Suppressor macrophage treated with lipopolysaccharide for 1 hour (primary cell): ENCODE data around the gene SZRD1.
A peak's percentile ranks its signal among the peaks of the same experiment; 100 is the strongest.

Experiments used
- DNase-seq, 3 donors: peaks; one replicate each; pipeline ENCODE4 v3.0.0-alpha.2; 2020 to 2022

The SZRD1 gene

DNA sequence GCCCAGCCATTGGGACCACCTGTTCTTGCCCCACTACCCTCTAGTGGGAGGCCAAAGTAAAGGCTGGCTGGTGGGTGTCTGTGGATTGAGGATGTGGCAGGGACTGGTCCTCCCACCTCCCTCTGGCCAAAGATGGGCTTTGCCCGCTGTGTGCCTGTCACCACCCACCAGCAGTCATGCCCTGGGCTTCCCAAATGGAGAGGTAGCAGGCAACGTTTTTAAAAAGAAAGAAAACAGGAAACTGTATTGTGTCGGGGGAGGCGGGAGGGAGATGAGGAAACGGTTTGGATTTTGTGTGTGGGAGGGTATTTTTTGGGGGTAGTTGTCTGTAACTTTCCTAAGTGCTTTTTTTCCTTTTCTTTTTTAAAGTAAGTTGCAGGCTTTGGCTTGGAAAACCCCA is 30.1 kb downstream of the SZRD1 start:
- peak; percentile 80 to 85 (median 81) for DNase-seq

DNA sequence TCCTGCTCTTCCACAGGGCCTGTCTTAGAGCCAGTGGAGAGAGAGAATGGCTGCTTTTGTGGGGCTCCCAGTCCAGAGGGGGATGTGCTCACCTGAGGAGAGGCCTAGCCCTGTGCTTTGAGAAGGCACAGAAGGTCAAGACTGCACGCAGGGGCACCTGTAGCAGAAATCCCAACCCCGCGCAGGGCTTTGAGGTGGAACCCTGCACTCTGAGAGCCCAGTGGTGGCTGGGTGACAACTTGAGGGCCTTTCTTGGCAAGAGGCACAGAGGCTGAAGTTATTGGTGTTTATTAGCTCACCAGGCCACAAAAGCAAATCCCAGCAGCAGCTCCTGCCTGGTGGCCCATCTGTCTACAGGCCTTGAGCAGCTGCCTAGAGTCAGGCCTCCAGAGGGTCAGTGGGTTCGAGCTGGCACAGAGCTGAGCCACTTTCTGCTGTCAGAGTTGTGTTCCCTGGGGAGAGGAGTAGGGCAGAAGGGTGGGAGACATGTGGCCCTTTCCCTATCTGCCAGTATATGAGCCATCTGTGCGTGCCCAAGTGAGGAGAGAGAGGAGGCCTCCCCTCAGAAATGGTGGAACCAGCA is 31.4 kb downstream of the SZRD1 start:
- no peak for DNase-seq

GRCh38 chr1:16402742-16403141 is 35.7 kb downstream of the SZRD1 start:
- DNase-seq = no peak

DNA sequence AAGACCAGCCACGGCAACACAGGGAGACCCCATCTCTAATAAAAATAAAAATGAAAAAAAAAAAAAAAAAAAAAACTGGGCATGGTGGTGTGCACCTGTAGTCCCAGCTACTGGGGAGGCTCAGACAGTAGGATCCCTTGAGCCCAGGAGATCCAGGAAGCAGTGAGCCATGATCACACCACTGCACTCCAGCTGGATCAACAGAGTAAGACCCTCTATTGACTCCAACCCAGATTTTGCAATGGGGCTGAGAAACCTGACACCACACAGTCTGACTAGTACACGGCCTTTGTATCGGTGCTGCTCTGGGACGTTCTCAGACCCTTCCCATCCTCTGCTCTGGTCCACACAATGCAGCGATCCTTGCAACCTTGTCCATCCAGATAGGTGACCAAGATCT is 38.4 kb downstream of the SZRD1 start:
- no peak for DNase-seq

GRCh38 chr1:16406868-16407267 is 39.8 kb downstream of the SZRD1 start:
- no peak for DNase-seq

- no peak for DNase-seq
Observed at GRCh38 chr1:16409536-16410152, 42.6 kb downstream of the SZRD1 start.

GRCh38 chr1:16410803-16411202 is 43.8 kb downstream of the SZRD1 start:
- DNase-seq = no peak

DNA sequence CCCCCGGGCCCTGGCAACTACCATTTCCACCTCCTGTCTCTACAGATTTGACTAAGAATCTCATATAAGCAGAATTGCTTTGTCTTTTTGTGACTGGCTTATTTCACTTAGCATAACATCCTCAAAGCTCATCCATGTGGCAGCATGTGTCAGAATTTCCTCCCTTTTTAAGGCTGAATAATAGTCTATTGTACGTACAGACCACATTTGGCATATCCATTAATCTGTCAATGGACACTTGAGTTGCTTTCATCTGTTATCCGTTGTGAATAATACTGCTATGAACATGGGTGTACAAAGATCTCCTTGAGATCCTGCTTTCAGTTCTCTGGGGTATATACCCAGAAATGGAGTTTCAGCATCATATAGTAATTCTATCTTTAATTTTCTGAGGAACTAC is 46.1 kb downstream of the SZRD1 start:
- DNase-seq = no peak

DNA sequence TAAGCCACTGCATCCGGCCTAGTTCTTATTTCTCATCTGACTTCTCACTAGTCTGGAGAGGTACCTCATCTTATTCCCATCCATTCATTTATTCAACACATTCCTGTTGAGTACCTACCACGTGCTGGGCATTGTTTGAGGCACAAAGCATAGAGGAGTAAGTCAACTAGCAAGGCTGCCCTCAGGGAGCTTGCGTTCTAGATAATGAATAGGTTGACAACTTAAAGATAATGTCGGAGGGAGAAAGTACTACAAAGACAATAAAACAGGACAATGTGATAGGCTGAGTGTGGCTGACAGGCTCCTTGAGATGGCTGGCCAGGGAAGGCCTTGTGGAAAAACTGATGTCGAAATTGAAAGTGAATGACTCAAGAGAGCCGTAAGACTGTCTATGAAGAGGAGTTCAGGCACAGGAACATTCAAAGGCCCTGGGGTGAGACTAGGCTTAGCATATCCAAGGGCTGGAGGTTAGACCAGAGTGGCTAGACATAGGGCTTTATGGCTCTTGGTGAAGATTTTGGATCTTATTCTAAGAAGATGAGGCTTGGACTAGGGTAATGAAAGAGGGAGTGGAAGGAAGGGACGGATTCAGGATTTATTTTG is 51.9 kb downstream of the SZRD1 start:
- DNase-seq = peak; percentile 38 to 47 (median 43)

- no peak for DNase-seq
Observed at GRCh38 chr1:16420424-16421118, 53.5 kb downstream of the SZRD1 start.

DNA sequence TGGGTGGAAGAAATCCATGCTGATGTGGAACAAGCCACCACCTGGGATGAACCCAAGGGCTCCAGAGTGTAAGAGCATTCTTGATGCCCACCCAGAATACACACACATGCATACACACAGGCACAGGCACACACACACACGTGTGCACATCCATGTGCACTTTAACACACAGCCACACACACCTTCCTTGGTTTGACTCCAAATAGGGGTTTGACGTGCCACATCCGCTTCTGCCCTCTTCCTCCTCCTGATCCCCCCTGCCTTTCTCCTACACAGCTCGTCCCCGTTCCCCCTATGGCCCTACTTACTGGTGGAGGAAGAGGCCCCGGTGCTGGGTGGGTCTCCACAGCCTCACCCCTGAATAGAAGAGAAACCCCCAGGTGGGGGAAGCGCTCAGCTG is 54.2 kb downstream of the SZRD1 start:
- DNase-seq = no peak

DNA sequence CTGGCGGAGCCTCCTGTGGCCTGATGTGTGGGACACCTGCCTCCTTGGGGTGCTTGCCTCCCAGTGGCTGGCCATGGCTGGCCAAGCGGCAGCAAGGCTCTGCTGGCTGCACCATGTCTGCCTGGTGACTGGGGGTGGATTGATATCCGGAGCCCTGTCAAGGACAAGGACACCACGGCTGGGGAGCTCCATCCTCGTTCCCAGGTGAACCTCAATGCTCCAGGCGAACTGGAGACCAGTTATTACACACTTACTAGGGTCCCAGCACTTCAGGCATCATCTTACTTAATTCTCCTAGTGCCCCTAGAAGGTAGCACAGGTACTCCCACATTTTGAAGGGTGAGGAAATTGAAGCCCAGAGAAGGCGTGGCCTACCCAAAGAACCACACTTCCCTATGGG is 55.0 kb downstream of the SZRD1 start:
- no peak for DNase-seq

DNA sequence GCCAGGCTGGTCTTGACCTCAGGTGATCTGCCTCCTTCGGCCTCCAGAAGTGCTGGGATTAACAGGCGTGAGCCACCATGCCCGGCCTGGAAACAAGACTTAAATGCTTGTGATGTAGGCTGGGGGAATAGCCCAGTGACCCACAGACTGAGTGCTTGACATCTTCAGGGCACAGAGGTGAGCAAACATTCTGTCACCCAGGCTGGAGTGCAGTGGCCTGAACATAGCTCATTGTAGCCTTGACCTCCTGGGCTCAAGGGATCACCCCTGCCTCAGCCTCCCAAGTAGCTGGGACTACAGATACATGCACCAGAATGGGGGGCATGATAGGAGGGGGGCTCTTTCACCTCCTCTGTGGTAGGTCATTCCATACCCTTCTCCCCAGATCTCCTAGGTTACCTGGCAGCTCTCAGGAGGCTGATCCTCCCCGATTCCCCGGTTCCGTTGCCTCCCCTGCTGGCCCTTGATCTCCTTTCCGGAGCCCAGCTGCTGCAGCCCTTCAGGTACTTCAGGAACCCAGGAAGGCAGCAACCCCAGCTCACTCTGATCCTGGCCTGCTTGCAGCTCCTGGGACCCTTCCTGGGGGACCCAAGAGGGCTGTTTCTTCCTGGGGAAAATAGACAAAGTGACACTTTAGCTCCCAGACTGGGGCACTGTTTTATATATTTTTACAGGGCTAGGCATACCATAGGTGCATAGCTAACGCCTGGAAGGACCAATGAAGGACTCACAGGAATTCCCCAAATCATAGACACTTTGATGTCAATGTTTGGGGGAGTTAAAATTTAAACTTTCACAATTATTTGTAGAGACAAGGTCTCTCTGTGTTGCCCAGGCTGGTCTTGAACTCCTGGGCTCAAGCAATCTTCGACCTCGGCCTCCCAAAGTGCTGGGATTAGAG is 58.3 kb downstream of the SZRD1 start:
- no peak for DNase-seq

GRCh38 chr1:16430606-16431005 is 63.6 kb downstream of the SZRD1 start:
- DNase-seq = peak; percentile 35 to 58 (median 43)

GRCh38 chr1:16433030-16433429 is 66.0 kb downstream of the SZRD1 start:
- DNase-seq = peak; percentile 45 to 68 (median 58)

DNA sequence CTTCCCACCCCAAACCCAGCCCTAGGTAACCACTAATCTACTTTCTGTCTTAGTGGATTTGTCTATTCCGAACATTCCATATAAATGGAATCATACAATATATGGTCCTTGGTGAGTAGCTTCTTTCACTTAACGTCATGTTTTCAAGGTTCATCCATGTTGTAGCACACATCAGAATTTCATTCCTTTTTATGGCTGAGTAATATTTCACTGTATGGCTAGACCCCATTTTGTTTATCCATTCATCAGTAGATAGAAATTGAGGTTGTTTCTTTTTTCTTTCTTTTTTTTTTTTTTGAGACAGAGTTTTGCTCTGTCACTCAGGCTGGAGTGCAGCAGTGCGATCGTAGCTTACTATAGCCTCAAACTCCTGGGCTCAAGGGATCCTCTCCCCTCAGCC is 67.0 kb downstream of the SZRD1 start:
- DNase-seq = no peak

DNA sequence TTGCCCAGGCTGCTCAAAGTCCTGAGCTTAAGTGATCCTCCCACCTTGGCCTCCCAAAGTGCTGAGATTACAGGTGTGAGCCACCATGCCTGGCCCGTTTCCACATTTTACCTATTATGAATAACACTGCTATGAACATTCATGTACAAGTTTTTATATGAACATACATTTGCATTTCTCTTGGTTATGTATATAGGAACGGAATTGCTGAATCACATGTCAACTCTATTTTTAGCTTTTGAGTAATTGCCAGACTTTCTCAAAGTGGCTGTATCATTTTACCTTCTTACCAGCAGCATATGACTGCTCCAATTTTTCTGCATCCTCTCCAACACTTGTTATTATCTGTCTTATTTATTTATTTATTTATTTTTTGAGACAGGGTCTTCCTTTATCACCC is 67.5 kb downstream of the SZRD1 start:
- DNase-seq = no peak

DNA sequence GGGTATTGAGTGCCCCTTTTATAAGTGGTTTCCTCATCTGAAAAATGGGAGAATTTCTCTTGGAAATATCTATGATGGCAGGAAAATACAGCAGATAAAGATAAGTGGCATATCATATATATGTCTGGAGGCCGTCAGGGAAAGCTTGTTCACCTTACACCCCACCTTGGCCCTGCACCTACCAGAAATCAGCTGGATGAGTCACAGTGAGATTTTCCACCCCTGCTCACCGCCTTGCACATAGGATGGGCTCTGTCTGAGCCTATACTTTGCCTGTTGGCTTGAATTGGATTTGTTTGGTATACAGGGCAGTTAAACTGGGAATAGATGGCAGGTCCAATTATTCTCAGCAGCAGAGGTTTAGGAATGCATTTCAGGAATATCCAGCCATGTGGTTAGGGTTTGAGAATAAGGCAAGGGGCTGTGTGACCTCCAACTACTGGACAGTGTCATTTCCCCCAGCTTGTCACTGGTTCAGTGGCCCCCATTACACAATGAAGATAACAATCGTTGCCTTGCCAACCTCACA is 70.0 kb downstream of the SZRD1 start, which contains the start of gene SPATA21:
SPATA21 (minus strand) TSS at position 479 of the 529 bp plus-strand sequence. CDS start 6,053 bp downstream, outside the sequence.
- no peak for DNase-seq

GRCh38 chr1:16438516-16438915 is 71.5 kb downstream of the SZRD1 start:
- peak in 1 of 3 donors; percentile 35 for DNase-seq

DNA sequence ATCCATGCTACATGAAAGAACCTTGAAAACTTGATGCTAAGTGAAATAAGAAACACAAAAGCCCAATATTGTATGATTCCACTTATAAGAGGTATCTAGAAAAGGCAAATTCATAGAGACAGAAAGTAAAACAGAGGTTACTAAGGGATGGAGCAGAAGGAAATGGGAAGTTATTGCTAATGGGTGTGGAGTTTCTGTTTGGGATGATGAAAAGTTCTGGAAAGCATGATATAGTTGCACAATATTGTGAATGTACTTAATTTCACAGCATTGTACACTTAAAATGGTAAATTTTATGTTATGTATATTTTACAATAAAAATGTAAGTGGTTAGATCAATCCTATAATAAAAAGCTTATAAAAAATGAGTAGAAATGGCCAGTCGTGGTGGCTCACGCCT is 71.9 kb downstream of the SZRD1 start:
- peak; percentile 45 to 92 (median 71) for DNase-seq

DNA sequence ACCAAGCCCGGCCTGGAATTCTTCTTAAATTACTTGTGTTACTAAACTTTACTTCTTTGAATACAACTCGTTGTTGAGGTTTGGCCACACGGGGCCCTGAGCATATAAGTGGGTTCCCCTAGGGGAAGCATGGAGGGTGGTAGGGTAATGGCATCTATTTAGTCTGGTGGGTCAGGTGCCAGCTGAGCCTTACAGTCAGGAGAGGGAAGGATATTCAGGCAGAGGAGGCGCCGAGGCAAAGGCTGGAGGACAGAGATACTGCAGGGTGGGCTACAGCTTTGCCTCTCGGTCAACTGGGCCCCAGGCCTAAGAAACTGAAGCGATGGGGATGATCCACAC is 73.1 kb downstream of the SZRD1 start:
- DNase-seq = peak in 2 of 3 donors; percentile 21 to 24

DNA sequence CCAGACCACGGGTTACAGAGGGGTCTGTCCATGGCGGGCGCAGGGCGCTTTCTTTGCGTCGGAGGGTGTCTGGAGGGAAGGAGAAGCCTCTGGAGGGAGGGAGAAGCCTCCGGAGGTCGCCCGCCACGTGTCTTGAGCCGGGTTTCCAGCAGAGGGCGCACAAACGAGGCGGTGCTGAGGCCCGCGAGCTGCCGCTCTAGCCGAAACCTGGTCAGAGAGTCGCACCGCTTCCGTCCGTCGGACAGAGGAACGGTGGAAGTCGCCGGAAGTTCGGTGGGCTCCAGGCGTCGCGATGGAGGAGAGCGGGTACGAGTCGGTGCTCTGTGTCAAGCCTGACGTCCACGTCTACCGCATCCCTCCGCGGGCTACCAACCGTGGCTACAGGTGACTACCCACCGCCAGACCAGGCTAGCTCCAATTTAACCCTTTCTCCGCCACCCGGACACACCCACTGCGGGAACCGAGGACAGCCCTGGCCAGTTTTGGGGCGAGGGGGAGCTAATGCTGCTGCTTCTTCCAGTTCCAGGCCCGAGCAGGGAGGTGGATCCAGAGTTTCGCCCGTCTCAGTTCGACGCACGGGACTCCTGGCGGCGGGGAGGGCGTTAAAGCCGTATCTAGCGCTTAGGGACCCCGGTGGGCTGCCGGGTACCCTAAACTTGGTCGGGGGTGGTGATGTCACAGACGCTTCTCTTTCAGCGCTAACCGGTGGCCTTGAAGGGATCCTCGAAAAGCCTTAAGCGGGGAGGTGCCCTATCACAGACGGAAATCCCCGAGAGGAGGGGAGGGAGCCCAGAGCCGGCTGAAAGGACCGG is 73.6 kb downstream of the SZRD1 start, which contains the start of gene NECAP2:
NECAP2 (plus strand) TSS at position 255 of the 812 bp plus-strand sequence; CDS start at position 293, 38 bp downstream.
- DNase-seq = peak; percentile 95 to 98 (median 97)
